OCI-LY1 (cell line): ENCODE data around the gene AMPD1.

ENCODE experiments used
- EZH2 ChIP-seq: fragments of 200-600 bp; sonication (generic), shearing (Covaris generic); IDR thresholded peaks from 2 replicates; pipeline ENCODE4 v1.8.0; 2017; ENCODE audit warnings: borderline replicate concordance, mixed run types, mild to moderate bottlenecking, antibody characterized with exemption, low read length, moderate library complexity, mixed read lengths
- TF ChIP-seq, protein P1 (sequence below): fragments of 200-600 bp; sonication (generic), shearing (Covaris generic); IDR thresholded peaks from 2 replicates; pipeline ENCODE4 v1.5.1; 2017; ENCODE audit warnings: mild to moderate bottlenecking, antibody characterized with exemption, low read length, moderate library complexity, mixed read lengths

DNA sequence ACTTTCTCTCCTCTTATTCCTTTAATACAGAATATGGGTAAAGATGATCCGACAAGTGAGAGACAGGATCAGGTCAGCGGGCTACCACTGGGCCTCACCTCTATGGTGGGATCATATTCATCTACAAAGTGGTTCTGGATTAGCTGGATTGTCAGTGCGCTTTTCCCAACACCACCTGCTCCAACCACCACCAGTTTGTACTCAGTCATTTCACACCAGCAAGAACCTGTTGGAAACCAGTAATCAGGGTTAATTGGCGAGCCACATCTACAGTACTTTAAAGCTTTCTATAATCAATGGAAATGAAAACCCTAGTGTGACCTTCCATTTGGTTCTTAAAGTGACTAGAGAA lies 20.6 kb upstream of the AMPD1 start:
- TF ChIP-seq, protein P1, sequence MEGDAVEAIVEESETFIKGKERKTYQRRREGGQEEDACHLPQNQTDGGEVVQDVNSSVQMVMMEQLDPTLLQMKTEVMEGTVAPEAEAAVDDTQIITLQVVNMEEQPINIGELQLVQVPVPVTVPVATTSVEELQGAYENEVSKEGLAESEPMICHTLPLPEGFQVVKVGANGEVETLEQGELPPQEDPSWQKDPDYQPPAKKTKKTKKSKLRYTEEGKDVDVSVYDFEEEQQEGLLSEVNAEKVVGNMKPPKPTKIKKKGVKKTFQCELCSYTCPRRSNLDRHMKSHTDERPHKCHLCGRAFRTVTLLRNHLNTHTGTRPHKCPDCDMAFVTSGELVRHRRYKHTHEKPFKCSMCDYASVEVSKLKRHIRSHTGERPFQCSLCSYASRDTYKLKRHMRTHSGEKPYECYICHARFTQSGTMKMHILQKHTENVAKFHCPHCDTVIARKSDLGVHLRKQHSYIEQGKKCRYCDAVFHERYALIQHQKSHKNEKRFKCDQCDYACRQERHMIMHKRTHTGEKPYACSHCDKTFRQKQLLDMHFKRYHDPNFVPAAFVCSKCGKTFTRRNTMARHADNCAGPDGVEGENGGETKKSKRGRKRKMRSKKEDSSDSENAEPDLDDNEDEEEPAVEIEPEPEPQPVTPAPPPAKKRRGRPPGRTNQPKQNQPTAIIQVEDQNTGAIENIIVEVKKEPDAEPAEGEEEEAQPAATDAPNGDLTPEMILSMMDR, result no peak
- TF ChIP-seq EZH2, result no peak
